ENCODE results near the gene TBC1D9B. TPM values are rescaled to one million over a fixed set of nuclear protein-coding genes. Genes with fewer than 3 reads are reported as not detected.

Gene TBC1D9B
- total and polyA plus RNA-seq, 9 of the 15 experiments (the other 6 are each of a cell fraction or from before 2014, with no cell fraction given), result 2.9 to 59.1 (median 33.5) TPM

DNA sequence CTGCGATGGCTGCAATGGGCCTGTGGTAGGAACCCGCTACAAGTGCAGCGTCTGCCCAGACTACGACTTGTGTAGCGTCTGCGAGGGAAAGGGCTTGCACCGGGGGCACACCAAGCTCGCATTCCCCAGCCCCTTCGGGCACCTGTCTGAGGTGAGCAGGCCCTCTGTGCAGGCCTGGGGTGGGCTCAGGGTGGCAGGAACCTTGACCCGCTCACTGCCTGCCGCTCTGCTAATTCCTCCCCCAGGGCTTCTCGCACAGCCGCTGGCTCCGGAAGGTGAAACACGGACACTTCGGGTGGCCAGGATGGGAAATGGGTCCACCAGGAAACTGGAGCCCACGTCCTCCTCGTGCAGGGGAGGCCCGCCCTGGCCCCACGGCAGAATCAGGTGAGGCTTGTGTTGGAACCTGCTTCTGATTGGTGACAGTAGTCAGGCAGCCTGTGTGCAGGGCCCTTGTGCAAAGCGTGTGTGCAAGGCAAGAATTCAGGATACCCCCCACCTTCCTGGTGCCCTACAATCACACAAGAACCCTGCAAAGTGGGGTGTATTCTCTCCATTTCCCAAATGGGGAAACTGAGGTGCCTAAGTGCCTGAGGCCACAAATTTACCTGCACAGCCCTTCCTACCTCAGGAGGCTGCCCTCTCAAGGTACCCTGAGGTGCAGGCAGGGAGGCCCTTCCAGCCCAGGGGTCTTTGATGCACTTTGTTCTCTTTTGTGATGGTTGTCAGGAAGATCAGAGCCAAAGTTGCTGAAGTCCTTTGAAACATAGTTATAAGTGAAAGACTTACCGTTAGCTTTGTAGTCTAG, 83.6 kb downstream of the TBC1D9B start:
- 97% methylated on average over 18 of the region's 22 CpGs for WGBS (ENCODE audit: insufficient coverage, low coverage, missing lambda C conversion rate)
- no peak overlapping the region for H2AFZ ChIP-seq (ENCODE audit: low read depth, low read length)
- no peak overlapping the region for H3K4me3 ChIP-seq
- peaks cover 54% of the 10 kb centered on the region for H3K79me2 ChIP-seq (ENCODE audit: control insufficient read depth, insufficient read depth, low read length)
- FAIRE-seq, result no peak
- peaks cover 30% of the 10 kb centered on the region for H4K20me1 ChIP-seq (replicated peaks; ENCODE audit: control insufficient read depth, insufficient read depth, low read length)
- no peak for DNase-seq (ENCODE audit: extremely low read depth in 1 of 4, low spot score in 3 of 4)
- H3K4me1 ChIP-seq (replicated peaks in 1 of 2; ENCODE audit: control insufficient read depth in 2 of 2, insufficient read depth in 2 of 2, low read length in 2 of 2), result peaks cover 26 to 50% of the 10 kb centered on the region in 2 experiments
- peaks cover 18% of the 10 kb centered on the region for H3K9me1 ChIP-seq (ENCODE audit: control insufficient read depth, insufficient read depth, low read length)
- no peak for ATAC-seq
- no peak for TF ChIP-seq EGR1 (conservative IDR thresholded peaks at IDR 0.05)
- TF ChIP-seq KDM5B (IDR thresholded peaks at IDR 0.05; ENCODE audit: insufficient replicate concordance, low read depth, low read length), result peak; percentile 45
- TF ChIP-seq RBM34 (IDR thresholded peaks at IDR 0.05; ENCODE audit: borderline replicate concordance, insufficient read depth, low read length), result no peak
- TF ChIP-seq POLR2AphosphoS5 (IDR thresholded peaks at IDR 0.05; ENCODE audit: control insufficient read depth, insufficient read depth, low read depth, low read length), result peak; percentile 18; the same call in 1 of the 2 replicates
- no peak for TF ChIP-seq FOXK1 (CRISPR knock-in tag; IDR thresholded peaks at IDR 0.05; ENCODE audit: borderline replicate concordance)
- peak; percentile 73 for TF ChIP-seq POLR2G (IDR thresholded peaks at IDR 0.05; ENCODE audit: low read depth, low read length)
- no peak for TF ChIP-seq PTTG1 (tag; IDR thresholded peaks at IDR 0.05; ENCODE audit: low read depth)
- peak; percentile 76 for TF ChIP-seq RBFOX2 (IDR thresholded peaks at IDR 0.05; ENCODE audit: low read depth, low read length)
- no peak for TF ChIP-seq SETDB1 (IDR thresholded peaks at IDR 0.05; ENCODE audit: low read length)
- peak overlapping the region in 1 of 2 experiments; percentile 50; a peak in 1 of 4 replicates for H3K9ac ChIP-seq (ENCODE audit: insufficient read depth in 1 of 2, low read depth in 2 of 2, low read length in 2 of 2)
- H3K36me3 ChIP-seq (ENCODE audit: control insufficient read depth, insufficient read depth, low read length), result peaks cover 75% of the 10 kb centered on the region; the same call in 2 of the 3 replicates
- POLR2A ChIA-PET, result interaction anchor here (0.6 kb wide), 1 partner anchor 70 kb away, joined by 3 read pairs; no protein-coding TSS in a partner anchor
- in situ Hi-C loops (cut with MboI), result no loop called here
- CTCF ChIA-PET (ENCODE audit: low intra/inter-chr PET ratio), result no interaction called here
- no TSS peak for BruUV-seq (replicated peaks)
- intact Hi-C loops (cut with micrococcal nuclease), result loop anchor here (5.0 kb wide), 2 partner anchors 33 to 202 kb away; partner anchors contain the start of genes HNRNPH1 and MRNIP
- H3K4me2 ChIP-seq (ENCODE audit: insufficient read depth, low read length), result no peak overlapping the region
- no peaks in the 10 kb centered on the region for H3K9me3 ChIP-seq (replicated peaks; ENCODE audit: control insufficient read depth, insufficient read depth, low read depth, low read length)
- no peak overlapping the region for H3K27ac ChIP-seq (ENCODE audit: extremely low read depth, low read depth, low read length)
- no peaks in the 10 kb centered on the region for H3K27me3 ChIP-seq (ENCODE audit: control insufficient read depth in 2 of 2, insufficient read depth in 2 of 2, low read length in 2 of 2)

Data from K562 (cell line).